DOHH2 (cell line): ENCODE results near the gene COL4A1.

ENCODE experiments used
- EZH2phosphoT487 ChIP-seq: fragments of 200-600 bp; sonication (generic); IDR thresholded peaks from 2 replicates; pipeline ENCODE4 v1.6.1; 2017; ENCODE audit warnings: borderline replicate concordance, mild to moderate bottlenecking, antibody characterized with exemption, low read length, moderate library complexity, mixed read lengths
- TF ChIP-seq, protein P1 (sequence below): fragments of 200-600 bp; sonication (generic); IDR thresholded peaks from one replicate; pipeline ENCODE4 v1.5.1; 2014; ENCODE audit warnings: antibody characterized with exemption, mild to moderate bottlenecking, low read depth, low read length; ENCODE audit not compliant: poor library complexity, severe bottlenecking

DNA sequence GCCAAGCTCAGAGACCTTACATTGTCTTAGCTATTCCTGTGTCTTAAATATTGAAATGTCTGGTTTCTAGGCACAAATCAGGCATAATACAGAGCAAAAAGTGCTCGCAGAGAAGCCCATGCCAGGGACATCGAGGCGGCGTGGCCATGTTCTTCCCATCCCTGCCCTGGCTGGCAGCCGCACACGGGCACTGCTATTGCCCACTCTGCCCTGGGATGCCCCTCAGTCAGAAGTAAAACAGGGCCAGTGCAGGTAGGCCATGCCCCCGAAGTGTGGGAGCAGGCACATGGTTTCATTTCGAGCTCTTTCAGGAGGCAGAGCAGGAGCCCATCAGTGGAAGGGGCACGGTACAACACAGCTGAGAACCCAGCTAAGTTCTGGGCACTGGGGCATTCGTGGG, 113.5 kb downstream of the COL4A1 start:
- TF ChIP-seq, protein P1, sequence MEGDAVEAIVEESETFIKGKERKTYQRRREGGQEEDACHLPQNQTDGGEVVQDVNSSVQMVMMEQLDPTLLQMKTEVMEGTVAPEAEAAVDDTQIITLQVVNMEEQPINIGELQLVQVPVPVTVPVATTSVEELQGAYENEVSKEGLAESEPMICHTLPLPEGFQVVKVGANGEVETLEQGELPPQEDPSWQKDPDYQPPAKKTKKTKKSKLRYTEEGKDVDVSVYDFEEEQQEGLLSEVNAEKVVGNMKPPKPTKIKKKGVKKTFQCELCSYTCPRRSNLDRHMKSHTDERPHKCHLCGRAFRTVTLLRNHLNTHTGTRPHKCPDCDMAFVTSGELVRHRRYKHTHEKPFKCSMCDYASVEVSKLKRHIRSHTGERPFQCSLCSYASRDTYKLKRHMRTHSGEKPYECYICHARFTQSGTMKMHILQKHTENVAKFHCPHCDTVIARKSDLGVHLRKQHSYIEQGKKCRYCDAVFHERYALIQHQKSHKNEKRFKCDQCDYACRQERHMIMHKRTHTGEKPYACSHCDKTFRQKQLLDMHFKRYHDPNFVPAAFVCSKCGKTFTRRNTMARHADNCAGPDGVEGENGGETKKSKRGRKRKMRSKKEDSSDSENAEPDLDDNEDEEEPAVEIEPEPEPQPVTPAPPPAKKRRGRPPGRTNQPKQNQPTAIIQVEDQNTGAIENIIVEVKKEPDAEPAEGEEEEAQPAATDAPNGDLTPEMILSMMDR, result no peak
- TF ChIP-seq EZH2phosphoT487, result no peak
